Astrocyte of the hippocampus (primary cell): ENCODE data around the gene HDAC4.

Experiments used
- DNase-seq: peaks from one replicate; pipeline ENCODE4 v3.0.0; 2011; ENCODE audit warnings: low read depth, low spot score

Gene HDAC4

DNA sequence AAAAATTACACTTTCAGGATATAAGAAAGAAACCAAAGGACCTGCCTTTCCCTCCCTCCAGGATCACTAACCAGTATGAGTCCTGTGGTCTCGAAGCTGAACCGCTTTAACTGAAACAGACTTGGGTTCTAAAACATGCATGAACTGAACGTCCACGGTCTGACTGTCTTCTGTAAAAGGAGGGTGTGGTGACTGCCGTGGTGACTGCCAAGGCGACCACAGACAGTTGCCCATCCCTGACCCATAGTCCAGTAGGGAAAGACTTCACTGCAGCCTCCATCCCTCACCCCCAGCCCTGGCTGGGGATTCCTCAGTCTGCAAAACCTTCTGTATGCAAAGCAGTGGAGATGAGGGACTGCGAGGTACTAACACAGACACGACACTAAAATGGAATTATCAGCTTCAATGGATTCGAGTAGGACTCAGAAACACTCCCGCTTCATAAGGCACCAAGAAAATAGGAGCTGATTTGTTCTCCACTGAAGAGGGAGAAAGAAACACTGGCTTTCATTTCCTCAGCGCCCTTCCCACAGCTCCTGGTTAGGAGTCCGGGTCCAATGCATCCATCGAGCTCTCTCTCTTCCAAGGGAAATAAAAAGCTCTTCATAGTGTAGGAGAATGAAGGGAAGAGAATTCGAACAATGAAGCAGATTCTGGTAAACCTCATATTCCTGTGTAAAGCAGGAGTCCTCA lies 197.2 kb downstream of the HDAC4 start:
- DNase-seq = no peak

GRCh38 chr2:239202836-239203235 lies 198.0 kb downstream of the HDAC4 start:
- no peak for DNase-seq

DNA sequence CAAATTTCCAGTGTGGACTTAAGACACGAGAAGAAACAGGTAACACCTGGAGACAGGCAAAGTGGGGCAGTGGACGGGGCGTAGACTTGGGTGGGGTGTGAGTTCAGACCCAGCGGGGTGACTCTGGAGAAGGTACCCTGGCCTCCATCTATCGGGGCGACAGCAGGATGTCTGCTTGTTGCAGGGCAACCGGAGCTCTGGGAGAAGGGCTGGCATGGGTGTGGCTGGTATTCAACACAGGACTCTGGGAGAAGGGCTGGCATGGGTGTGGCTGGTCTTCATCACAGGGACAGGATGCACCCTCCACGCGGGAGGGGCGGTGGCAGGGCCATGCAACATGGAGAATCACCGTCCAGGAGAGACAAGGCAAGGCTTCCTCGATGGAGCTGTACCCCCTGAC lies 198.5 kb downstream of the HDAC4 start:
- DNase-seq = no peak

DNA sequence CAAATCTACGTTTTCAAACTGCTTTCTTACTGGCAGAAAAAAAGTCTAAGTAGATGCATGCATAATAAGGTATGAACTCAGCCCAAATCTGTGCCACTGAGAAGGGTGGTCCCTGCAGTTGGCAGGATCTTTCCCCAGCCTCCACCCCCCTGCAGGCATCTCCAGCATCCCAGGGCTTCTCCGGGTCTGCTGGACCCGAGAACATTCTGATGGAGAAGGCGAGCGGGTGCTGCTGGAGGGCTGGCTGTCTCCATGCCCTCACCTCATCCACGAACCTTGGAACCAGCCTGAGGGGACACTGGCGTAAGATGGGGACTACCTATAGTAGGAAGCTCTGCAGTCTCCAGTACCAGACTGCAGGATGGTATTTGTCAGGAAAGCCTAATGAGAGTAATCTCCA lies 198.9 kb downstream of the HDAC4 start:
- DNase-seq = no peak

- no peak for DNase-seq
Measured at GRCh38 chr2:239201531-239201876, 199.3 kb downstream of the HDAC4 start.

- DNase-seq = no peak
Measured at GRCh38 chr2:239200646-239201530, 199.9 kb downstream of the HDAC4 start.

DNA sequence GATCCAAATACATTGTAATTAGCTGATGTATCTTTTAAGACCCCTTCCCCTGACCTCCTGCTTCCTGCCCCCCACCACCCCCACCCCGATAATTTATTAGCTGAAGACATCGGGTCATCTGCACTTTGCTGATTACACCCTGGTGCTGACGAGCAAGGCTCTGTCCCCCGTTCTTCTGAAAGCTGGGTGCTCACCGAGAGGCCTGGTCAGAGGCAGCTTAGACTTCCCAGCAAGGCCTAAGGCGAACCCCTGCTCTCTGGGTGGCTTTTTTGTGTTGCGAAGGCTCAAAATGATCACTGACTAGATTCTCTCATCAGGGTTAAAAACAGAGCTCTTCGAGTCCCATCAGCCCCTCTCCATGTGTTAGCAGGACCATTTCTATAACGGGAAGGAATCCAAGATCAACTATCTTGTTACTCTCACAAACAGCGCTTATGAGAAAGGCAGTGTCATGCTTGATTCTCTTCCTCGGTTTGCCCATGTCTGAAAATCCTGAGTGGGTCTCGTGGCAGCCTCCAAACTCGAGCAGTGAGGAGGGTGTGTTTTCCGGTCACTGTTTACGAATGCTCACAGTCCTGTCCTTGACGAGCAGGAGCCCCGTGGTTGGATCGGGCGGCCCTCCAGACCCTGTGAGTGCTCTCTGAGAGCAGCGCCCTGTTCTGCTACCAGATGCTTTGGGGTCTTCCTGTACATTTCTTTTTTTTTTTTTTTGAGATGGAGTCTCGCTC lies 201.6 kb downstream of the HDAC4 start:
- DNase-seq = no peak

DNA sequence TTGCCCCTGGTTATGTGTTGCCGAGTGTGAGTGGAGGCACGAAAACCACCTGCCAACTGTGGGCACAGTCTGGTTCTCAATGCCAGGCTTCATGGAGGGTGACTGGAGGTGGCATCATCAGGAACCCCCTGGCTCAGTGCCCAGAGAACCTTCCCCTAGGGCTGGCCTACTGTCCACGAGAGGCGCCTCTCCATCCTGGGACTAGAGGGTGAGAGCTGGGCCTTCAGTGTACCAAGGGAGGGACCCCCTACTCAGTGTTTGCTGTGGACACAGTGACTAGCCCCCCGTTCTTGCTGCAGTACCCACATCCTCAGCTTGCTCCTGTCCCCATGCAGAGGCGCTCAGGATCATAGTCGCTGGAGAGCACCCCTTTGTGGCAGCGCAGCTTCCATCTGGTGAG lies 202.6 kb downstream of the HDAC4 start:
- no peak for DNase-seq

DNA sequence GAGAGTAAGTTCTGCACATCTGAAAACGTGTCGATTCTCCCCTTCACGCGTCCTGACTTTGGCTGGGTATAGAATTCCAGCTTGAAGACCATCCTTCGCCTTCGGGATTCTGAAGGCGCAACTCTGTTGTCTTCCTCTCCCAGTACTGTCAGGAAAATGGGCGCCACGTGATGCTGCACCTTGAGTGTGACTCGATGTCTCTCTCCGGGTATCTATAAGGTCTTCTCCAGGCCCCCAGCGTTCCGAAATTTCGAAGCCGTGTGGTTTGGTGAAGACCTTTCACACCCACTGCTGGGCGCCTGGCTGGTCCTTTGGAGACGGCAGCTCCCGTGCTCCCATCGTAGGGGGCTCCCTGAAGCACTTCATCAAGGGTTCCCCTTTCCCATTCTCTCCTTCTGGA lies 203.7 kb downstream of the HDAC4 start:
- no peak for DNase-seq

GRCh38 chr2:239196474-239197021 lies 204.3 kb downstream of the HDAC4 start:
- DNase-seq = no peak

DNA sequence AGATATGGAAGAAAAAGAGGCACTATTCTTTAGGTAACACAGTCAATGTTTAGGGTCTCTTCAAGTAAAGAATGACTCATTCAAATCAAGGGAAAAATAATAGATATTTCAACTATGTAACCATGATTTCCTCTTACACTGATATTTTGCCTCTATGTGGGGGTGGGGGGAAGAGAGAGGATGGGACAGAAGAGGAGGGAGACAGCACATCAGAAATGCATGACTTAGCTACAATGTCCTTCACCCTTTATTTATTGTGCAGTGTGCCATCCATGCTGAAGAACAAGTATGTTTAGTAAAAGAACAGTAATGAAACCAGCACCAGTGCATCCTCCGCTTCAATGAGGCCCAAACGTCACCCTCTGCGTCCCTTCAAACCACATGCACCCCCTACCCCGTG lies 204.8 kb downstream of the HDAC4 start:
- no peak for DNase-seq

- peak; percentile 66 for DNase-seq
Measured at GRCh38 chr2:239195318-239195871, 205.4 kb downstream of the HDAC4 start.

- no peak for DNase-seq
Measured at GRCh38 chr2:239194731-239195317, 206.0 kb downstream of the HDAC4 start.

DNA sequence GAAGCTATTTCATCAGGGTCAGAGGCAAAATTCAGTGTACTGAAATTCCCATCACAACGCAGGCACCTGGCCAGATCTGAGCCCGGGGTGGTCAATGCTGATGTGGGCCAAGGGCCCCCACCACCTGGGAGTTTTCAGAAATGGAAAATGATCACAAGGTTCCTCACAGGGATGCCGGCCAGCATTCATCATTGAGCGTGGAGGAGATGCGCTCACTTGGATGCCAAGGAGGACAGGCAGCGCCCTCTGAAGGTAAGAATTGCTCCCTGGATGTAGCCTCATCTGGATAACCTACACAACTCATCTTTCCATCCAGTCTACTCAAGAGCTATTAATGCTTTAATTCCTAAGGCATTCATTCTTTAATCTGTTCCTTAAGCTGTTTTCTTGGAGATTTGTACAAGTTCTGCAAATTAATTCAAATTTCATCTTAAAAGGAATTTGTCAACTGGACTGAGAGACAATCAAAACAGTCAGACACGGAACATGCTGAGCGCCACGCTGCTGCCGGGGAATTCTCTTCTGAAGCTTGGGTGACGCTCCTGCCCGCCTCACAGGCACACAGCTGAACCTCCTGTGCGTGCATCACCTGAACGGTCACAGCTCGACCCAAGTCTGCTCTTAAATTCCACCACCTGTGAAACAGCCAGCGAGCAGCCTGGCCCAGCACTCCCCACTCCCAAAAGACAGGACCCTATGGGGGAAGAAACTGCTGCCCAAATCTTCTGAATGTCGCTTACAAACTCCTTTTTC lies 206.7 kb downstream of the HDAC4 start:
- no peak for DNase-seq

GRCh38 chr2:239193401-239193811 lies 207.4 kb downstream of the HDAC4 start:
- DNase-seq = no peak

GRCh38 chr2:239192975-239193374 lies 207.8 kb downstream of the HDAC4 start:
- no peak for DNase-seq

GRCh38 chr2:239192456-239192855 lies 208.4 kb downstream of the HDAC4 start:
- no peak for DNase-seq

DNA sequence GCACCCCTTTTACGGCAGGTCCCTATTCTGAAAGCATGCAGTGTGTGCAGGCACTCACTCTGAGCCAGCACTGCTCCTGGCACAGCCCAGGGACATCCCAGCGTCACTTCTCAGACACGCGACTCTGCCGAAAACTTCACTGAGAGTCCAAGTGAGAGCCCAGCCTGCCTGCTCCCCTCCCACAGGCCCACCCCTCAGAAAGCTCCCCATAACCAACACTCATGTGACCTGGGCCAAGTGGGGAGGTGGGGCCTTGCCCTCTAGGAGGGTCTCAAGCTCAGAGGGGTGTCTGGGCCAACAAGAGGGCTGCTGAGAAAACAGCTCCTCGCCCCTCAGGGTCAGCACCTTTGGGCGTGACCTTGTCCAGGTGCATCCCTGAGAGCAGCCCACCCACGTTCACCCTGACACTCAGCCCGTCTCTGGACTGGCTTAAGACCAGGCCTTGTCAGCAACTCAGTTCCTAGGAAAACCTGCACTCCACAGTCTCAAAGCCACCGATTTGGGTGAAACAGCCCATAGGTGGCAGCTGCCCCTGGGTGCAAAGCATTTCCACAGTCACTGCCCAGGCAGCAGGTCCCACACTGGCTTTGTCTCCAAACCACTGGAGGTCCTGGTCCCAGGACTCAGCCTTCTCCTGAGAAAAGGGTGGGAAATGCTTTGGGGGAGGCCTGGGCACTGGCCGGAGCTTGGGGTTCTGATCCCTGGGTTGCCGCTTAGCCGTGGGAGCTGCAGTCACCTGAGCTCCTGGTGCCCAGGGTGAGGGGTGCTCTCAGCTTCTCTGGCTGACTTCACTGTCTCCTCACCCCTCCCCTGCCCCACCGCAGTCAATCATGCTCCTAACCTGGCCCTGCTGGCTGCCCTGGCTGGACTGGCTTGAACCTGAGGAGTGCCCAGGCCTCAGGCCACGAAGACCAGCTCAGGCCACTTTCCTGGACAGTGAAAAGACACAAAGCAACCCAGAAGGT lies 209.6 kb downstream of the HDAC4 start:
- DNase-seq = no peak

DNA sequence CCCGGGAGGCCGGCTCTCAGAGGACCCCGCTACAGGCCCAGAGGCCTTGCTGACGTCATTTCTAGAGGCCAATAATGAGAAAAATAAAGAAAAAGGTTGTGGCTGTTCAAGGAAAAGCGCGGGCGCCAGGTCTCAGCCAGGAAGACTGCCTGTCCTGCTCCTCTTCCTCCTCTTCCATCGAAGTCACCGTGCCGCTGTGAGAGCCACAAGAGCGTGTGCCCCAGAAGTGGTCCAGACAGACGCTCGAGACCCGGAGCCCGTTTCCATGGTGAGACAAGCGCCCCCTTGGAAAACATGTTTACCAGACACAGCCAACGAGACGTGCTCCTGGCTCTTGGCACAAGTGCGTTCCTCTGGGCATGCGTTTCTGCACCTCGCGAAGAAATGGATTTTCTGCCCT lies 210.5 kb downstream of the HDAC4 start:
- DNase-seq = no peak

- no peak for DNase-seq
Measured at GRCh38 chr2:239189711-239190131, 211.1 kb downstream of the HDAC4 start.
